H1 (cell line): Measurements from ENCODE around the gene TJP2. TPM values are rescaled to one million over a fixed set of nuclear protein-coding genes. Genes with fewer than 3 reads are reported as not detected.

Experiments
- CTCF ChIA-PET: fragments of 300-600 bp; sonication (Branson Sonifier 250); formaldehyde crosslinking; loops from one replicate; lab custom pipeline; 2021; ENCODE audit not compliant: partially characterized antibody; lab: Charles Lee
- POLR2A ChIA-PET: fragments of 300-600 bp; sonication (Branson Sonifier 250); formaldehyde crosslinking; loops from one replicate; lab custom pipeline; 2021; ENCODE audit warnings: inconsistent platforms; ENCODE audit not compliant: partially characterized antibody; lab: Charles Lee
- DNase-seq, 2 experiments: peaks; one replicate each; pipeline versions ENCODE4 v3.0.0 to v3.0.0-alpha.2; 2010 to 2022; ENCODE audit warnings: low spot score in 2 of 2, low read depth in 1 of 2, mixed read lengths in 1 of 2
- FAIRE-seq: peaks from 2 replicates; lab custom pipeline; 2011; peaks lifted over from hg19 to GRCh38; lab: Jason Lieb, UNC
- H2AFZ ChIP-seq: 2 replicates; pipeline ENCODE4 v1.8.1; 2012; ENCODE audit warnings: low read length, inconsistent platforms
- H2AK5ac ChIP-seq: 2 replicates; pipeline ENCODE4 v1.6.1; 2013; ENCODE audit warnings: low read depth, low read length
- H2BK120ac ChIP-seq: replicated peaks from 2 replicates; pipeline ENCODE3; 2013; ENCODE audit warnings: low read depth, low read length, inconsistent platforms
- H2BK12ac ChIP-seq: 2 replicates; pipeline ENCODE4 v1.6.1; 2013; ENCODE audit warnings: low read depth, low read length
- H2BK15ac ChIP-seq: 2 replicates; pipeline ENCODE4 v1.6.1; 2013; ENCODE audit warnings: low read length
- H2BK20ac ChIP-seq: 2 replicates; pipeline ENCODE4 v1.6.1; 2013; ENCODE audit warnings: low read length
- H2BK5ac ChIP-seq: 2 replicates; pipeline ENCODE4 v1.6.1; 2013; ENCODE audit warnings: low read depth, low read length
- H3K14ac ChIP-seq: 2 replicates; pipeline ENCODE4 v1.6.1; 2013; ENCODE audit warnings: inconsistent platforms; ENCODE audit not compliant: insufficient read length
- H3K18ac ChIP-seq: 2 replicates; pipeline ENCODE4 v1.6.1; 2013; ENCODE audit warnings: low read length; ENCODE audit errors: extremely low read depth
- H3K23ac ChIP-seq: 2 replicates; pipeline ENCODE4 v1.6.1; 2013; ENCODE audit warnings: inconsistent platforms; ENCODE audit not compliant: insufficient read length
- H3K23me2 ChIP-seq: 2 replicates; pipeline ENCODE4 v1.6.1; 2013; ENCODE audit warnings: low read depth, low read length
- H3K27ac ChIP-seq: 2 replicates; pipeline ENCODE4 v1.6.1; 2011; ENCODE audit warnings: low read depth, low read length, inconsistent platforms
- H3K27me3 ChIP-seq, 4 experiments: replicated peaks in 1 of 4; 1 replicate in 1 of 4; 2 replicates in 3 of 4; pipeline versions ENCODE4 v1.6.1 to v1.8.1; 2011 to 2013; ENCODE audit warnings: low read length in 3 of 4, mild to moderate bottlenecking in 3 of 4, inconsistent platforms in 2 of 4, mixed read lengths in 2 of 4, moderate library complexity in 1 of 4; ENCODE audit not compliant: control insufficient read depth in 3 of 4, insufficient read depth in 3 of 4; ENCODE audit errors: extremely low read depth in 1 of 4
- H3K36me3 ChIP-seq, 4 experiments: 2 replicates each; pipeline versions ENCODE4 v1.6.1 to v1.8.1; 2011 to 2013; ENCODE audit warnings: mild to moderate bottlenecking in 4 of 4, low read length in 3 of 4, moderate library complexity in 2 of 4, control low read depth in 1 of 4, inconsistent platforms in 1 of 4; ENCODE audit not compliant: insufficient read depth in 4 of 4, control insufficient read depth in 2 of 4
- H3K4ac ChIP-seq: replicated peaks from 2 replicates; pipeline ENCODE3; 2013; ENCODE audit warnings: low read length, low read depth, mixed read lengths, inconsistent platforms; ENCODE audit not compliant: insufficient read length
- H3K4me1 ChIP-seq, 4 experiments: replicated peaks in 1 of 4; 1 replicate in 1 of 4; 2 replicates in 3 of 4; pipeline versions ENCODE4 v1.6.1 to v1.8.1; 2011 to 2013; ENCODE audit warnings: low read length in 3 of 4, inconsistent platforms in 2 of 4, mixed read lengths in 1 of 4; ENCODE audit not compliant: insufficient read depth in 4 of 4, control insufficient read depth in 3 of 4
- H3K4me2 ChIP-seq, 2 experiments: 2 replicates each; pipeline versions ENCODE4 v1.6.1 to v1.8.1; 2011 to 2013; ENCODE audit warnings: low read depth in 2 of 2, low read length in 2 of 2, control low read depth in 1 of 2, inconsistent platforms in 1 of 2, mild to moderate bottlenecking in 1 of 2; ENCODE audit not compliant: insufficient read depth in 1 of 2
- H3K4me3 ChIP-seq, 4 experiments: fragments of 200-600, 300-600 bp in 1 of 4; sonication (generic), shearing (Covaris generic), sonication (Bioruptor Twin) in 1 of 4; 2 replicates each; pipeline versions ENCODE4 v1.5.1 to v1.8.1; 2011 to 2016; ENCODE audit warnings: low read length in 4 of 4, low read depth in 3 of 4, control low read depth in 2 of 4, inconsistent platforms in 2 of 4, mild to moderate bottlenecking in 2 of 4, mixed read lengths in 1 of 4, moderate library complexity in 1 of 4; ENCODE audit not compliant: insufficient read depth in 2 of 4; ENCODE audit errors: extremely low read depth in 1 of 4
- H3K56ac ChIP-seq: replicated peaks from 2 replicates; pipeline ENCODE3; 2013; ENCODE audit warnings: low read depth, mild to moderate bottlenecking, mixed read lengths, low read length, inconsistent platforms; ENCODE audit not compliant: insufficient read length
- H3K79me1 ChIP-seq: 2 replicates; pipeline ENCODE4 v1.6.1; 2013; ENCODE audit warnings: low read depth, low read length, control low read depth
- H3K79me2 ChIP-seq, 2 experiments: 2 replicates each; pipeline versions ENCODE4 v1.6.1 to v1.8.1; 2012 to 2013; ENCODE audit warnings: low read length in 2 of 2, mild to moderate bottlenecking in 2 of 2, inconsistent platforms in 1 of 2; ENCODE audit not compliant: insufficient read depth in 2 of 2, control insufficient read depth in 1 of 2
- H3K9ac ChIP-seq, 4 experiments: replicated peaks in 1 of 4; 1 replicate in 1 of 4; 2 replicates in 3 of 4; pipeline versions ENCODE4 v1.6.1 to v1.8.1; 2011 to 2013; ENCODE audit warnings: low read depth in 3 of 4, low read length in 3 of 4, control low read depth in 2 of 4, mild to moderate bottlenecking in 2 of 4, moderate library complexity in 2 of 4, inconsistent platforms in 1 of 4; ENCODE audit errors: extremely low read depth in 1 of 4
- H3K9me3 ChIP-seq, 2 experiments: 2 replicates each; pipeline versions ENCODE4 v1.6.1 to v1.8.1; 2012 to 2013; ENCODE audit warnings: mild to moderate bottlenecking in 2 of 2, moderate library complexity in 2 of 2, control low read depth in 1 of 2, inconsistent platforms in 1 of 2, low read depth in 1 of 2, low read length in 1 of 2, mixed read lengths in 1 of 2; ENCODE audit not compliant: insufficient read depth in 2 of 2
- H4K20me1 ChIP-seq, 2 experiments: replicated peaks in 1 of 2; 2 replicates each; pipeline versions ENCODE3 to v1.8.1; 2011 to 2013; ENCODE audit warnings: inconsistent platforms in 2 of 2, low read length in 2 of 2, mild to moderate bottlenecking in 1 of 2; ENCODE audit not compliant: insufficient read depth in 2 of 2, control insufficient read depth in 1 of 2
- H4K5ac ChIP-seq: 2 replicates; pipeline ENCODE4 v1.6.1; 2013; ENCODE audit warnings: low read length, low read depth, mixed read lengths, inconsistent platforms; ENCODE audit not compliant: insufficient read length
- H4K8ac ChIP-seq: 2 replicates; pipeline ENCODE4 v1.8.0; 2013; ENCODE audit warnings: mild to moderate bottlenecking, moderate library complexity, low read length, inconsistent platforms; ENCODE audit not compliant: insufficient read depth; ENCODE audit errors: extremely low read depth
- H4K91ac ChIP-seq: replicated peaks from 2 replicates; pipeline ENCODE3; 2013; ENCODE audit warnings: low read length, mixed read lengths, inconsistent platforms; ENCODE audit not compliant: insufficient read length
- CTCF ChIP-seq, 3 experiments: IDR thresholded peaks; 1 replicate in 2 of 3; 2 replicates in 1 of 3; pipeline versions ENCODE4 v1.5.1 to v1.6.1; 2011; ENCODE audit warnings: low read length in 3 of 3, mild to moderate bottlenecking in 3 of 3, inconsistent platforms in 2 of 3, low read depth in 1 of 3, moderate library complexity in 1 of 3; ENCODE audit not compliant: insufficient read depth in 1 of 3; ENCODE audit errors: control extremely low read depth in 1 of 3
- RAD21 ChIP-seq, 2 experiments: IDR thresholded peaks in 1 of 2; conservative IDR thresholded peaks in 1 of 2; 2 replicates each; pipeline ENCODE4 v1.6.1; 2011; ENCODE audit warnings: low read depth in 2 of 2, low read length in 2 of 2, improper control_type of control experiment in 1 of 2, inconsistent platforms in 1 of 2, mild to moderate bottlenecking in 1 of 2, moderate library complexity in 1 of 2
- TCF12 ChIP-seq: IDR thresholded peaks from 2 replicates; pipeline ENCODE4 v1.6.1; 2011; ENCODE audit warnings: low read depth, mild to moderate bottlenecking, low read length
- WGBS, 2 experiments: shearing (Covaris generic) in 1 of 2; methylation state at CpG; one replicate each; pipeline versions ENCODE4 v1.1.6 to v1.1.7; 2013 to 2015; ENCODE audit warnings: low lambda C conversion rate in 2 of 2, mixed read lengths in 2 of 2, inconsistent platforms in 1 of 2, low coverage in 1 of 2, missing lambda C conversion rate in 1 of 2; ENCODE audit not compliant: insufficient replicate concordance in 2 of 2, insufficient coverage in 1 of 2, insufficient read length in 1 of 2; ENCODE audit errors: extremely low coverage in 1 of 2, missing lambda C conversion rate in 1 of 2; 5-methylcytosine and 5-hydroxymethylcytosine counted together
- polyA plus RNA-seq, 7 experiments: library from polyadenylated mRNA; depleted of rRNA in 3 of 7; stranded (reverse) in 5 of 7; unstranded in 2 of 7; fragments of >200 nt in 5 of 7; fragments of 200-250 nt in 2 of 7; gene quantifications; 1 replicate in 5 of 7; 2 replicates in 1 of 7; 4 replicates in 1 of 7; pipeline versions ENCODE4 v1.2.1 to v1.2.3, GENCODE V29; 2011 to 2013; ENCODE audit warnings: missing spikeins in 2 of 7, mixed read lengths in 2 of 7
- total RNA-seq: library from RNA; stranded (reverse); fragmentation: NEBNext Ultra II Directional; extraction: Animal tissue kit (Norgen Biotek cat#: 25700); gene quantifications from 2 replicates; pipeline ENCODE4 v1.2.1, GENCODE V29; 2021

TJP2 gene
- total and polyA plus RNA-seq, 2 of the 8 experiments (the other 6 are each of a cell fraction or from before 2014, with no cell fraction given), result 54.9 to 137 TPM

- TF ChIP-seq CTCF (IDR thresholded peaks at IDR 0.05; ENCODE audit: control extremely low read depth in 1 of 3, insufficient read depth in 1 of 3, low read depth in 1 of 3, low read length in 3 of 3) (peak in 2 of 3 experiments; percentile 6 to 12; a peak in 2 of 4 replicates), TCF12 (no peak), RAD21 (IDR thresholded peaks at IDR 0.05 in 1 of 2, conservative IDR thresholded peaks at IDR 0.05 in 1 of 2; ENCODE audit: low read depth in 2 of 2, low read length in 2 of 2) (0 out of 4 replicates have a peak, but pooled peaks of 1 of the 2 experiments have one; percentile 6)
- TF ChIP-seq, all 59 proteins: peak for 2
- Histone ChIP-seq H2BK120ac (no peak overlapping the region), H2BK15ac (no peak overlapping the region), H3K27me3 (no peaks in the 10 kb centered on the region), H2BK12ac (no peak overlapping the region), H3K4me1 (peaks cover 6 to 21% (median 17%) of the 10 kb centered on the region in 4 experiments; a peak in 6 of 7 replicates), H3K79me1 (no peaks in the 10 kb centered on the region; the same call in 1 of the 2 replicates), H3K56ac (no peak overlapping the region), H2AK5ac (no peak overlapping the region), H3K14ac (no peak overlapping the region), H3K9me3 (no peaks in the 10 kb centered on the region), H3K4ac (no peak overlapping the region), H2BK20ac (no peak overlapping the region), H3K79me2 (peaks cover 0 to 73% of the 10 kb centered on the region in 2 experiments; a peak in 2 of 4 replicates), H4K5ac (no peak overlapping the region), H3K27ac (no peak overlapping the region), H4K91ac (no peak overlapping the region), H3K4me2 (peak overlapping the region in 1 of 2 experiments; percentile 4; a peak in 1 of 4 replicates), H4K8ac (no peak overlapping the region), H3K9ac (no peak overlapping the region), H2AFZ (no peak overlapping the region), H3K23ac (no peak overlapping the region), H3K36me3 (no peaks in the 10 kb centered on the region), H3K23me2 (no peaks in the 10 kb centered on the region), H3K18ac (no peak overlapping the region), H2BK5ac (no peak overlapping the region), H3K4me3 (no peak overlapping the region), H4K20me1 (peaks cover 0 to 1% of the 10 kb centered on the region in 2 experiments)
- WGBS, 2 experiments, result 67% methylated on average over 6 of the region's 6 CpGs; no CpG with 5 or more reads in 1 of the 2 experiments
- POLR2A ChIA-PET, result interaction anchor here (0.6 to 2.0 kb wide), 4 partner anchors 22 to 172 kb away, joined by 3 to 5 read pairs (median 3); partner anchors contain the start of gene FXN
- FAIRE-seq (no peak), DNase-seq (no peak)
- CTCF ChIA-PET, result interaction anchor here (0.6 to 2.2 kb wide), 10 partner anchors 8 to 714 kb away, joined by 3 to 7 read pairs (median 4); no protein-coding TSS in a partner anchor
These were observed 33.4 kb downstream of the TJP2 start for GRCh38 chr9:69207503-69207902.
